Measurements from ENCODE around the gene COL5A1. TPM values are rescaled to one million over a fixed set of nuclear protein-coding genes. Genes with fewer than 3 reads are reported as not detected.

The COL5A1 gene
- total and polyA plus RNA-seq, 2 experiments from 2014 or later: 2.5 to 13.1 TPM

DNA sequence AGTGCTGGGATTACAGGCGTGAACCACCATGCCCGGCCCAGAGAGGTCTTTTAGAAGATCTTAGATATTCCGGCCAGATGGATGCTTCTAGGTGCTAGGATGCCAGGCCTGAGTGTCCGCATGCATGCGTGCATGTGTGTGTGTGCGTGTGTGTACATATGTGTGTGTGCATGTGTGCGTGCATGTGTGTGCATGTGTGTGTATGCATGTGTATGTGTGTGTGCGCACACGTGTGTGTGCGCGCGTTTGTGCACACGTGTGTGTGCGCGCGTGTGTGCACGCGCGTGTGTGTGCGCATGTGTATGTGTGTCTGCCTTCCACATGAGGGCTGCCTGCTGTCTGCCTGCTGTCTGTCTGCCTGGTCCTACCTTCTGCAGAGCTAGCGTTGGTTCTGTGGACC, 151.0 kb downstream of the COL5A1 start:
- Histone ChIP-seq H3K4me3 (no peak overlapping the region), H3K36me3 (ENCODE audit: insufficient read depth) (no peaks in the 10 kb centered on the region), H3F3A (replicated peaks; ENCODE audit: low read depth) (no peaks in the 10 kb centered on the region), H3K27ac (ENCODE audit: low read depth) (no peak overlapping the region), H3K4me1 (ENCODE audit: insufficient read depth) (no peaks in the 10 kb centered on the region), H3K4me2 (no peak overlapping the region), H3K9me2 (ENCODE audit: insufficient read depth) (no peaks in the 10 kb centered on the region), H3K79me2 (replicated peaks; ENCODE audit: insufficient read depth) (no peaks in the 10 kb centered on the region), H3K27me3 (ENCODE audit: insufficient read depth) (no peaks in the 10 kb centered on the region), H2AFZ (no peak overlapping the region), H4K20me1 (replicated peaks; ENCODE audit: insufficient read depth) (no peaks in the 10 kb centered on the region)
- no peak overlapping the region for H3K27ac Mint-ChIP-seq
- no peaks in the 10 kb centered on the region for H3K27me3 Mint-ChIP-seq (ENCODE audit: insufficient read depth, low read depth, poor library complexity)
- ATAC-seq: no peak
- H3K36me3 Mint-ChIP-seq (ENCODE audit: low read depth): no peaks in the 10 kb centered on the region
- H3K4me3 Mint-ChIP-seq: no peak overlapping the region
- H3K9me3 Mint-ChIP-seq: no peaks in the 10 kb centered on the region
- H3K4me1 Mint-ChIP-seq: peaks cover 6% of the 10 kb centered on the region
- TF ChIP-seq NANOG (IDR thresholded peaks at IDR 0.05; ENCODE audit: borderline replicate concordance) (no peak), CREB1 (CRISPR knock-in tag; IDR thresholded peaks at IDR 0.05; ENCODE audit: low read depth) (no peak), POLR2AphosphoS5 (IDR thresholded peaks at IDR 0.05; ENCODE audit: low read depth) (no peak), ZNF114 (CRISPR knock-in tag; IDR thresholded peaks at IDR 0.05) (no peak), ZNF331 (CRISPR knock-in tag; IDR thresholded peaks at IDR 0.05; ENCODE audit: low read depth) (no peak)
- DNase-seq (ENCODE audit: low spot score): no peak

DNA sequence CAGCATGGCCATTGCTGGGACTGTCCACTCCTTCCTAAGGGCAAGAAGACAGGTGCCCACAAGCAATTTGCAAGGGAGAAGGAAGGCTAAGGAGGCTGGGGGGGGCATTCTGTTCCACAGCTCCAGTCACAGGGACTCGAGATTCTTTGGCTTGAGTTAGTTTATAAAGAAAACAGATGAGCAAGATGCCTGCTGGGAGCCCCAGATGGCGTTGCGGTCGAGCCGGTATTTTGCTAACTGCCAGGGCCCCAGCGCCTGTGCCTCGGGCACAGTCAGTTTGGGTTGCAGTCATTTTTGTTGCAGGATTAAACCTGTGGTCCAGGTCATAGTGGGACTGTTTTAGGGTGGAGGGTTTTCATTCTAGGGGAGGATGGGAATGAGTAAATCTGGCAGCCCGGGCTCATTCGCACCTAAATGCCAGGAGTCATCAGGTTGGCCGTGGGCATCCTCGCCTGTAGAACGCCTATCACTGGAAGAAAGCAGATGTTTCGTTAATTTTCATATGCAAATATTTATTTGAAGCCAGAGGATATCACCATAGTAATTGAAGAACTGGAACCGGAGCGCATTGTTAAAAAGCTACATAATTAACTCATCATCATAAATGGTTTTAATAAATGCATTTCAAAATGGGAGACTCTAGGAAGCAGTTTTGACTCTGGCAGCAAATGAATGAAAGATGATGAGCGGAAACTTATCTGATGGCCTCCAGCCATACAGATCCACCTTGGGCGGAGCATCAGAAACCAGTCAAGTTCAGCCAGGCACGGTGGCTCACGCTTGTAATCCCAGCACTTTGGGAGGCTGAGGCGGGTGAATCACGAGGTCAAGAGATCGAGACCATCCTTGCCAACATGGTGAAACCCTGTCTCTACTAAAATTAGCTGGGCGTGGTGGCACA, 151.9 kb downstream of the COL5A1 start:
- Histone ChIP-seq H3K36me3 (ENCODE audit: insufficient read depth) (no peaks in the 10 kb centered on the region), H3K79me2 (replicated peaks; ENCODE audit: insufficient read depth) (no peaks in the 10 kb centered on the region), H3K27me3 (ENCODE audit: insufficient read depth) (no peaks in the 10 kb centered on the region), H3K4me3 (no peak overlapping the region), H3K27ac (ENCODE audit: low read depth) (no peak overlapping the region), H2AFZ (no peak overlapping the region), H3K9me2 (ENCODE audit: insufficient read depth) (no peaks in the 10 kb centered on the region), H3K4me1 (ENCODE audit: insufficient read depth) (no peaks in the 10 kb centered on the region), H4K20me1 (replicated peaks; ENCODE audit: insufficient read depth) (no peaks in the 10 kb centered on the region), H3K4me2 (no peak overlapping the region), H3F3A (replicated peaks; ENCODE audit: low read depth) (no peaks in the 10 kb centered on the region)
- H3K4me3 Mint-ChIP-seq: no peak overlapping the region
- ATAC-seq: no peak
- no peak for DNase-seq (ENCODE audit: low spot score)
- H3K4me1 Mint-ChIP-seq: peaks cover 6% of the 10 kb centered on the region
- no peak overlapping the region for H3K27ac Mint-ChIP-seq
- TF ChIP-seq EZH2 (IDR thresholded peaks at IDR 0.05; ENCODE audit: low read depth, unreplicated experiment): no peak
- TF ChIP-seq, protein P1, sequence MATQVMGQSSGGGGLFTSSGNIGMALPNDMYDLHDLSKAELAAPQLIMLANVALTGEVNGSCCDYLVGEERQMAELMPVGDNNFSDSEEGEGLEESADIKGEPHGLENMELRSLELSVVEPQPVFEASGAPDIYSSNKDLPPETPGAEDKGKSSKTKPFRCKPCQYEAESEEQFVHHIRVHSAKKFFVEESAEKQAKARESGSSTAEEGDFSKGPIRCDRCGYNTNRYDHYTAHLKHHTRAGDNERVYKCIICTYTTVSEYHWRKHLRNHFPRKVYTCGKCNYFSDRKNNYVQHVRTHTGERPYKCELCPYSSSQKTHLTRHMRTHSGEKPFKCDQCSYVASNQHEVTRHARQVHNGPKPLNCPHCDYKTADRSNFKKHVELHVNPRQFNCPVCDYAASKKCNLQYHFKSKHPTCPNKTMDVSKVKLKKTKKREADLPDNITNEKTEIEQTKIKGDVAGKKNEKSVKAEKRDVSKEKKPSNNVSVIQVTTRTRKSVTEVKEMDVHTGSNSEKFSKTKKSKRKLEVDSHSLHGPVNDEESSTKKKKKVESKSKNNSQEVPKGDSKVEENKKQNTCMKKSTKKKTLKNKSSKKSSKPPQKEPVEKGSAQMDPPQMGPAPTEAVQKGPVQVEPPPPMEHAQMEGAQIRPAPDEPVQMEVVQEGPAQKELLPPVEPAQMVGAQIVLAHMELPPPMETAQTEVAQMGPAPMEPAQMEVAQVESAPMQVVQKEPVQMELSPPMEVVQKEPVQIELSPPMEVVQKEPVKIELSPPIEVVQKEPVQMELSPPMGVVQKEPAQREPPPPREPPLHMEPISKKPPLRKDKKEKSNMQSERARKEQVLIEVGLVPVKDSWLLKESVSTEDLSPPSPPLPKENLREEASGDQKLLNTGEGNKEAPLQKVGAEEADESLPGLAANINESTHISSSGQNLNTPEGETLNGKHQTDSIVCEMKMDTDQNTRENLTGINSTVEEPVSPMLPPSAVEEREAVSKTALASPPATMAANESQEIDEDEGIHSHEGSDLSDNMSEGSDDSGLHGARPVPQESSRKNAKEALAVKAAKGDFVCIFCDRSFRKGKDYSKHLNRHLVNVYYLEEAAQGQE (IDR thresholded peaks at IDR 0.05; ENCODE audit: unreplicated experiment): no peak
- H3K36me3 Mint-ChIP-seq (ENCODE audit: low read depth): no peaks in the 10 kb centered on the region
- H3K27me3 Mint-ChIP-seq (ENCODE audit: insufficient read depth, low read depth, poor library complexity): no peaks in the 10 kb centered on the region
- H3K9me3 Mint-ChIP-seq: no peaks in the 10 kb centered on the region

Data from GM23338 (cell line).